Stimulated activated CD8-positive, alpha-beta memory T cell treated with anti-CD3 and anti-CD28 coated beads, Interleukin-15, amount 100 ng/mL, for 48 hours (primary cell): Measurements from ENCODE around the gene OSBPL1A.
"Not testable (repeated sequence)": the region's sequence is repeated elsewhere in the genome, so short reads cannot be mapped to it uniquely, and the experiment has no call there.

Experiments
- DNase-seq, 2 donors: peaks; one replicate each; pipeline ENCODE4 v3.0.0-alpha.2; 2020; ENCODE audit warnings: low read depth in 2 of 2

Gene OSBPL1A

DNA sequence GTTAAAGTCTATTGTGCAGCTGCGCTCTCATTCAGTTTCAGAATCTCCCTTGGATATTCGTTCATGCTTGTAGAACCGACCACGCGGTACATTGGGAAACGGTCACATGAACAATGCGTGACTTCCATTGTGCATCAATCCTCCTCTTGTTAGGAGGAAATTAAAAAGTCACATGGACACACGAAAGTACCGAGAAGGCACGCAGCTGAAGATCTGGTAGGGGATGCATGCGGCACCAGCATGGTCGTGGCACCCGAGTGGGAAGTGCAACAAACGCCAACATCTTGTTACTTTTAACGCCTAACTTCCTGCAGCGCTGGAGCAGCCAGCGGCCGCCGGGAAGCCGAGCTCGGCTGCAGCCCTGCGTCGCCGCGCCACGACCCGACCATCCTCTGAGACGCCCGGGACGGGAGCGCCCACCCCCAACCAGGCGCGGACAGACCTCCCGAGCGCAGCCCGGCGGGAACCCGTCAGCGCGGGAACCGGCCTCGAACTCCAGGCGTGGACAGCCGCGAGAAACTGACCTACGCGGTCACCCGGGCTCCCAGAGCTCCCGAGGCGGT lies 412 bp downstream of the OSBPL1A start:
- DNase-seq: no peak

DNA sequence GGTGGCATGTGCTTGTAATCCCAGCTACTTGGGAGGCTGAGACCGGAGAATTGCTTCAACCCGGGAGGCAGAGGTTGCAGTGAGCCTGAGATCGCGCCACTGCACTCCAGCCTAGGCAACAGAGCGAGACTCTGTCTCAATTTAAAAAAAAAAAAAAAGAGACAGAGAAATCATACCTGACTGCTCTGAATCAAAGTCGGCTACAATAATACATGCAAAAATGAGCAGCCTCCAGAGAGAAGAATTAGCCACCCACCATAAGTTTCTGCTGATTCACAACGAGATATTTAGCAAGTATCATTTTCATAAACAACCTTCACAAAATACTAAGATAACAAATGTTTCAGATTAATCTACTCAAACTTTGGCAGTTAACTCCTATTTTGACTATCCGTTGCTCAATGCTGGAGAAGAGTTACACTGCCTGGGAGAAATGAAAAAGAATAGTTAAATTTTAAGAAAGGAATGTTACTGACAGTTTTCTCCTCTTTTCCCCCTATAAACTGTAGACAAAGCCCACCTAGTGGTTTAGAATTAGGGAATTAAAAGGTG lies 1.5 kb downstream of the OSBPL1A start:
- DNase-seq: no peak

DNA sequence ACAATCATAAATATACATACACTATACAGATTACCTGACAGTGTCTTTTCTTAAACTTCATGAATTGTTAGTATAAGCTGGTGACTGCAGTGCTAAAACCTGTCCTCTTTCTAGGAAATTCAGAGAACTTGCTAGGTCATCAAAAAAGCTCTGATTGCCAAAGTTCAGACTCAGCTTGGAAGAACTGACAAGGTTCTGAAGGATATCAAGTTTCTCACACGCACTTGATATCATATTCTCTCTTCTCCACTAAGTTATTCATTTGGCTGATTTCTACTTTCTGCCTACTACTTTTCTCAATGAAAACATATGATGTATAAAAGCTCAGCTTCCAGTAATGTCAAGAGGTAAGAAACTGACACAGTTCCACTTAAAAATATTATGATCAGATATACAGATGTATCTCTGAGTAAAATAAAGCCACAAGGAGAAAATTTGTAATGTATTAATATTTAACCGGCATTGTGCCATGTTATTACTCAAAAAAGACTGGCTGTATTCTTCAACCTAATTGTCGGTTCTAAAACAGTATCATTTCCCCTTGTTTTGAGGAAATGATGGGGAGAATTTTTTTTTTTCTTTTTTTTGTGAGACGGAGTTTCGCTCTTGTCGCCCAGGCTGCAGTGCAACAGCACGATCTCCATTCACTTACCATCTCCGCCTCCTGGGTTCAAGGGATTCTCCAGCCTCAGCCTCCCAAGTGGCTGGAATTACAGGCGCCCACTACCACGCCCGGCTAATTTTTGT lies 2.4 kb downstream of the OSBPL1A start:
- DNase-seq: no peak

DNA sequence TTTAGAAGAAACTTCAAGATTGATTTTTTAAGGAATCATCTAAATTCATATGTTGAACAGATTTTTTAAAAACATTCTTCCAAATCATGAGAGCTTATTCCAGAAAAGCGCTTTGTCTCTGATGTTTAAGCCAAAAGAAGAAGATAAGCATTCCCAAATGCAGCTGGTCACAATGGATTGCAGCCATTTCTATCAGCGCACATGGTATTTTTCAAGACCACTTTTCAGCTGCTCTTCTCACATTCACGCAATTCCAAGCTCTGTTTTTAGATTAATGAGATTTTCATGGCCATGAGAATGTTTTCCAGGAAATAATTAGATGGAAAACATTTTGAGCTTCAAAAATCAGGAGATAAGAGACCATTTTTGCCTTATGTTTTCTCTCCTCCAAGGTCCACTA lies 8.7 kb downstream of the OSBPL1A start:
- no peak for DNase-seq

DNA sequence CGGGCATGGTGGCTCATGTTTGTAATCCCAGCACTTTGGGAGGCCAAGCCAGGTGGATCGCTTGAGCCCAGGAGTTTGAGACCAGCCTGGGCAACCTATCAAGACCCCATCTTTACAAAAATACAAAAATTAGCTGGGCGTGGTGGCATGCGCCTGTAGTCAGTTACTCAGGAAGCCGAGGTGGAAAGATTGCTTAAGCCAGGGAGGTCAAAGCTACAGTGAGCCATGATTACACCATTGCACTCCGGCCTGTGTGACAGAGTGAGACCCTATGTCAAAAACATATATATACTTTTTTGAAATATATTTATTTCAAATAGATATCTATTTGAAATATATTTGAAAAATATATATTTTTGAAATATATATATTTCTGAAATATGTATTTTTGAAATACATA lies 10.9 kb downstream of the OSBPL1A start:
- no peak for DNase-seq

DNA sequence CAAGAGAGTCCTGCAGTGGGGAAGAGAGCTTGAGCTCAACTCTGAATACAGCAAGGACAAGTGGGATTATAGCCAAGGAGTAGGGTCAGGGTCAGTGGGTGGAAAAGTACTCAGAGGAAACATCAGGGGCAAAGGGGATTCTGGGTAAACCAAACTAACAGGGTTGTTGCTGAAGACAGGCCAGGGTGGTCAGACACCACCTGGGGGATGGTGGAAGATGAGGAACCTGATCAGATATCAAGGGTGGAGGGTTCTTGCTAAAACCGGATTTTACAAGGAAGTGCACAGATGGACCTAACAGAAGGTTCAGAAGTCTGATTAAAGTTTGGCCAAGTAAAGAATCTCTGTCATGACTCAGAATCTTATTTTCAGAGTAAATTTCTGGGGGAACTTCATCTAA lies 16.5 kb downstream of the OSBPL1A start:
- no peak for DNase-seq

DNA sequence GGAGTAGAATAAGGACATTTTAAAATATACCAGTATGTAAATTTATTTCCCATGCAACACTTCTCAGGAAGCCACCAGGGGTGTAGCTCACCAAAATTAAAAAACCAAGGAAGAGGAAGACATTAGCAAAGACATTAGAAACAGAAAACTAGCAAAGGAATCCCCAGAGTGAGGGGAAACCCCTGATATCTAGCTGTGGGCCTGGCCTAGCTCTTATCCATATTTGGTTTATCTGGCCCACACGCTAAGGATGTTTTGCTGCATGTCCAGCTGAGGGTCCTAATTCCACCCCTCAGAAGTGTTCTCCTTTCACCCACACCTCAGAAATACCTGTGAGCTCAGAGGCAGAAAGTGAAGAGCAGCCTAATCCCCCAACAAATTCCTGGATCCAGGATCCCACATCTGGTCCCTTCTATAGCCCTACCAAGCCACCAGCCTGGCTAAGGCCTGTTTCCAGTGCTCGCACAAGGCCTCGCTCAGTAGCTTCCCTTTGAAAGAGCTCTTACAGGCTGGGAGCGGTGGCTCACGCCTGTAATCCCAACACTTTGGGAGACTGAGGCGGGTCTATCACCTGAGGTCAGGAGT lies 17.4 kb downstream of the OSBPL1A start:
- no peak for DNase-seq

DNA sequence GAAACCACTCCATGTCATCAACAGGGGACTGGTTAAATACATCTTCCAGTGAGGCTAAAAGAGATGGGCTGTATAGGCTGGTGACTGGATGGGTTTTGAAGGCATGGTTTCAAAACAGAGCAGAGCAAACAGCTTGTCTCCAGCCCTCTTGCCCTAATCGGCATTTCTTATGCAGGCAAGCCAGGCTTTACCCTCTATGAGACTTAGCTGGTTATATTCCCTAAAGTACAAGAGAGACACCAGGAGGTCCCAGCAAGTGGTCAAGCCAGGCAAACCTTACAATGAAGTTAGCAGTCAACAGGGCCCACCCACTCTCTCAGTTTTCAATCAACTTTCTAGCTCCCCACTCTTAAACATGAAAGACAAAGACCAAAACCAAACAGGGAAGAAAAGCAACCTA lies 19.0 kb downstream of the OSBPL1A start:
- no peak for DNase-seq

DNA sequence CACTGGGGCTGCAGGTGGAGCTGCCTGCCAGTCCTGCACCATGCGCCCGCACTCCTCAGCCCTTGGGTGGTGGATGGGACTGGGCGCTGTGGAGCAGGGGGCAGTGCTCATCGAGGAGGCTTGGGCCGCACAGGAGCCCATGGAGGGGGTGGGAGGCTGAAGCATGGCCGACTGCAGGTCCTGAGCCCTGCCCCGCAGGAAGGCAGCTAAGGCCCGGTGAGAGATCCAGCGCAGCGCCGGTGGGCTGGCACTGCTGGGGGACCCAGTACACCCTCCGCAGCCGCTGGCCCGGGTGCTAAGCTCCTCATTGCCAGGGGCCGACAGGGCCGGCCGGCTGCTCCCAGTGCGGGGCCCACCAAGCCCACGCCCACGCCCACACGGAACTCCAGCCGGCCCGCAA lies 21.1 kb downstream of the OSBPL1A start:
- not testable (repeated sequence) for DNase-seq

DNA sequence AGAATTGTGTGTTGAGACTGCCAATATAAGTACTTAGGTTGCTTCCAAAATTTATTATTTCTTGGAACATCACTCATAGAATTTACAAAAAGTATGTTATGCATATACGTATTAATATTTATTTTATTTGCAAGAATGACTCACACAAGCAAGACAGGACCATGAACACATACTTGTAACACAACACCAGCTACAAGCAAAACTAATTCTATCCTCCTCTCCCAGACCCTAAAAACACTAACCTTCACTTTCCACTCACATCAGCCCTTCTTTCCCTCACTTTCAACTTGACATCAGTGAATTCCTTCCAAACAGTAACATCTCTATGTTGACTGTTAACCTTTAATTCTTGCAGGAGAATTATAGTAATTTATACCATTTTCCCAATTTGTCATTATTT lies 24.3 kb downstream of the OSBPL1A start:
- no peak for DNase-seq

DNA sequence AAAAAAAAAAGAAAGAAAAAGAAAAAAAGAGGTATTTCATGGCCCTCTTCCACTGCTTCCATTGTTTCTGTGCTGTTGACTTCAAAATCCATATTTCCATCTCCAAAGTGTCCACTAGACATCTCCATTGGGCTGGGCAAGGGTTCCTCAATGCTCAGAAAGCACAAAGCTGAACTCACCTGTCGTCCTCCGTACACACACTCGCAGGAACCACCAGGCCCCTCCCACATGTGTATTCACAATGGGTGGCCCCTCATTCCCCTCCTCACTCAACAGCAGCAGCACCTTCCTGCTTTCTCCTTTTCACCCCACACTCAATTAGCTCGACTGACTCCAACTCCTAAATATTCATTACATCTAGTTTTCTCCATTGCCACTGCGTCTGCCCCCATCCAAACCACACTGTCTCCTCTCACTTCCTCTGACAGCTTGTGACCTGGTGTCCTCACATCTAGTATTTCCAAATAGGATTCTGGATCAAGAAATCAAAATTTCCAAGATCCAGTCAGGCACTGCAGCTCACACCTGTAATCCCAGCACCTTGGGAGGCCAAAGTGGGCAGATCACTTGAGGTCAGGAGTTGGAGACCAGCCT lies 25.2 kb downstream of the OSBPL1A start:
- DNase-seq: no peak

DNA sequence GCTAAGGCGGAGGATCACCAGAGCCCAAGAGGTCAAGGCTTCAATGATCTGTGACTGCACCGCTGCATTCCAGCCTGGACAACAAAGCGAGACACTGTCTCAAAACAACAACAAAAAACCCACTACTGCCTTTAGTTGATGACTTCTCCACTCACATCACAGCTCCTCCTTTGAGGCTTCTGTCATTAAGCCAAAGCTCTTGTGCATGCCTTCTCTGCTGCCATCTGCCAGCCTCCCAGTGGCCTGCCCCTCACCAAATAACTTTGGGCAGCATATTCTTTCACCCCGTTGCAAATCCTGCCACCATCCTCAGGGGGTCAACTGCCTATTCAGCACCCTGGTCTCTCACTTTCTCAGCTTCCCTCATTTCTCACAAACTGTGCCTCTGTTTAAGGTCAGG lies 27.5 kb downstream of the OSBPL1A start:
- no peak for DNase-seq

DNA sequence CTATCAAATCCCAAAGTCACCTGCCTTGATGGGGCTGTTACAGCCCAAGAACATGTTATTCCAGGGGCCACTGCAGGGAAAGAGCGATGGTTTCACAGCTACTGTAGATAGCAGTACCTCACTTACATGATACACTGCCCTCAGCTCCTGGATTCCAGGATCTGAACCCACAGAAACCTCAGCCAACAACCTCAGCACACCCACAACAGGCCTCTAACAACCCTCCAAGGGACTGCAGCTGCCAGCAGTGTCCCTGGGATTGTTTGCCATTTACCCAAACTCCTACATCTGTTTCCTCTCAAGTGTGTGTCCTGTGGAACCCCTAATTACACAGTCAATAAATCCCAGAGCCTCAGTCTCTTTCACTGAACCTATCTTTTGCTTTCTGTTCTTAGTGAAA lies 28.2 kb downstream of the OSBPL1A start:
- DNase-seq: peak in 1 of 2 donors; percentile 45

DNA sequence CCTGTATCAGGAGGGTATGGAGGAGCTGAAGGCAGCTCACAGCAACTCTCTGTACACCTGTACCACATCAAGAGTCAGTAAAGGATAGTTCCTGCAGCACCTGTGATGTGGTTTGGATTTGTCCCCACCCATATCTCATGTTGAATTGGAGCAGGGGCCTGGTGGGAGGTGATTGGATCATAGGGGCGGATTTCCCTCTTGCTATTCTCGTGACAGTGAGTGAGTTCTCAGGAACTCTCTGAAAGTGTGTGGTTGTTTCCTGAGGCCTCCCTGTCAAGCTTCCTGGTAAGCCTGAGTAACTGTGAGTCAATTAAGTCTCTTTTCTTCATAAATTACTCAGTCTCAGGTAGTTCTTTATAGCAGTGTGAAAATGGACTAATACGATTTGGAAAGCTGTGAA lies 28.9 kb downstream of the OSBPL1A start:
- DNase-seq: peak; percentile 23 to 60

DNA sequence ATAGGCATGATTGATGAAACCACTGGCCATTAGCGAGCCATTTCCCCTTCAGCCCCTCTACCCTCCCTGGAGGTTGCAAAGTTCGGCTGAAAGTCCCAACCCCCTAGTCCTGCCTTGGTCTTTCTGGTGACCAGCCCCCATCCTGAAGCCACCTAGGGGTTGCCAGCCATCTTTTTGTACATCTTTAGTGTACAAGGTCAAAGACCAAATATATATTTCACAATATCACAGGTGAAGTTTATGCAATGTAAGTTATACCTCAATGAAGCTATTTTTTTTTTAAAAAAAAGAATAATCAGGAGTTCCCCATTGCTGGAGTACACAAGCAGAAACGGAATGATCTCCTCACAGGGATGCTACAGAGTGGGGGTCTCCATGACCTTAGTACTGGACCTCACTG lies 31.3 kb downstream of the OSBPL1A start:
- no peak for DNase-seq

DNA sequence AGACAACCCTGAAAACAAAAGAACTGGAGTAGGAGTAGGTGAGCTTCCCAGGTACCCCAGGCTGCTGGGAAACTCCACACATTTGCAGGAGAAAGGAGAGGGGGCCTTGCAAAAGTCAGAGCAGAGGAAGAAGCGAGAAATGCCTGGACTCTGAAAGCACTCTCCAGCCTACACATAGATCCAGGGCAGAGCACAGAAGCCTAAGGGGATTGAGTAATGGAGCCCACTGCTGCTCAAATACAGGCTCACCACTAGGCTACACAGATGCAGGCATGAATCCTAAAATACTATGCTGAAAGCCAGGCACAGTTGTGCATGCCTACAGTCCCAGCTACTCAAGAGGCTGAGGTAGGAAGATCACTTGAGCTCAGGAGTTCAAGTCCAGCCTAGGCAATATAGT lies 33.4 kb downstream of the OSBPL1A start:
- no peak for DNase-seq

DNA sequence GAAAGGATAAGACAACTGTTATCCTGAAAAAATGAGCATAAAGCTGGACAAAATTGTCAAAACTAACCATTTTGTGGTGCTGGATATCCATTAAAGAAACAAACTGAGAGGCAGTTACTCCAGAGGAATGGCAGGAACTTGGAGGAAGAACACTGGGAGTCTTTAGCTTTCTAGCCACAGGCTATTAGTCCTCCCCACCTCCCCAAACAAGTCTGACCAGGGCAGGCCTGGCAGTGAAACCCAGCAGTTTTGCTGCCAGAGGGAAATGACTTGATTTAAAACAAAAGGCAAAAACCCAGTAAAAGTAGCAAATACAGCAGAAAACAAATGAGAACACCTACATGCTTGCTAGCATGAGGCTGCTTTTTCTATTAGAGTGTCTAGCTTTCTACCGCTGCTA lies 34.9 kb downstream of the OSBPL1A start:
- DNase-seq: no peak

DNA sequence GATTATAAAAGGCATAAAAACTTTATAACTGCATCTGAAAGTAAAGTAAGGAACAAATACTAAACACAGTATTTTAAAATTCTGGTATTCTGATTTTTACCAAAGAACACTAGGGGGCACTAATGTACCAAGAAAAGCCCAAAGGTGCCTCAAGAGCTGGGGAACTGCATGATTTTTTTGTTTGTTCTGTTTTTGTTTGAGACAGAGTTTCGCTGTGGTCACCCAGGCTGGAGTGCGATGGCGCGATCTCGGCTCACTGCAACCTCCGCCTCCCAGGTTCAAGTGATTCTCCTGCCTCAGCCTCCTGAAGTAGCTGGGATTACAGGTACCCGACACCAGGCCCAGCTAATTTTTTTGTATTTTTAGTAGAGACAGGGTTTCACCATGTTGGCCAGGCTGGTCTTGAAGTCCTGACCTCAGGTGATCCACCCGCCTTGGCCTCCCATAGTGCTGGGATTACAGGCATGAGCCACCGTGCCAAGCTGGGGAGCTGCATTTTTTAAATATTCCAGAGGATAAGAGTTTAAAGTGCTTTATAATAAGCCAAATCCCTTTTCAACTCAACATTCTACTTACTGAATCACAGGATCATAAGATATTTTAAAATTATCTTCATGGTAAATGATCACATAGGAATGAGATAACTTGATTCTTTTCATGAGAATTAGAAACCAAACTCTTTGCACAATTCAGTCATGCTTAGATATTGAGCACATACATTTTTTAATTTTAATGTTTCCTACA lies 37.7 kb downstream of the OSBPL1A start:
- DNase-seq: not testable (repeated sequence)

DNA sequence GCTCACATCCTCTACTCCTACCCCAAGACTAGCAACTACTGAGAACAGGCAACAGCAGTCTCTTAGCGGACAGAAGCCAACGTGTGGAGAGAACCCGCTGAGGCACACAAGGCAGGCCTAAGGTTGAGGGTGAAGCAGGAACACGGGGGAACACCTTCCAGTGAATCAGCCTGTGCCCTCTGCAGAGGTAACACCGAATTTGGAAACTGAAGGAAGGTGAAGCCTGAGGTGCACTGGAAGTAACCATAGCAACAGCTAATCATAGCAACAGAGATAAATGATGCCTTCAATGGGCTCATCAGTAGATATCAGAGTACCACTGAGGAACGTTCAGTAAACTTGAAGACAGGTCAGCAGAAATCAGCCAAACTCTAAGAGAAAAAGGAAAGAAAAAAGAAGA lies 43.3 kb downstream of the OSBPL1A start:
- DNase-seq: no peak

DNA sequence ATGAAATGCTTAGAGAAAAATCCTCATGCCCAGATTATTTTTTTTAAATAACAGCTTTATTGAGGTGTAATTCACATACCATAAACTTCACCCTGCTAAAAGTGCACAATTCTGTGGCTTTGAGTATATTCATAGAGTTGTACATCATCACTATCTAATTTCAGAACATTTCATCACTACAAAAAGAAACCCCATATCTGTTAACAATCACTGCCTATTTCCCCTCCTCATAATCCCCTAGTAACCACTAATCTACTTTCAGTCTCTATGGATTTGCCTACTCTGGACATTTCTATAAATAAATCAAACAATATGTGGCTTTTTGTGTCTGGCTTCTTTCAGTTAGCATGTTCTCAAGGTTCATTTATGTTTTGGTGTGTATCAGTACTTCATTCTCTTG lies 51.4 kb downstream of the OSBPL1A start:
- DNase-seq: no peak

DNA sequence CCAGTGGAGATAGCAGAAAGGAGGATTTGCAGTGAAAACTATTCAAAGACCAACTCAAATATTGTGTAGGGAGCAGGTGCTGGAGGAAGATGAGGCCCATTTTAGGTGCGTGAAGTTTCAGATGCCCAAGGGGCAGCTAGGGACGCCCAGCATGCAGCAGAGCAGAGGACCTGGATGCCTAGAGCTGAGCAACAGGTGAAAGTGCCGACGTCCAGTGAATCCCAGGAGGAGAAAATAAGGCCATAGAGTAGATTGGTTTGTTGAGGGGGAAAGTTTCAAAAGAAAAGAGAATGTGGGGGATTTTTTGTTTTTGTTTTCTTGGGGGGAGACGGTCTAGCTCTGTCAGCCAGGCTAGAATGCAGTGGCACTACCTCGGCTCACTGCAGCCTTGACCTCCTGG lies 53.1 kb downstream of the OSBPL1A start:
- no peak for DNase-seq

DNA sequence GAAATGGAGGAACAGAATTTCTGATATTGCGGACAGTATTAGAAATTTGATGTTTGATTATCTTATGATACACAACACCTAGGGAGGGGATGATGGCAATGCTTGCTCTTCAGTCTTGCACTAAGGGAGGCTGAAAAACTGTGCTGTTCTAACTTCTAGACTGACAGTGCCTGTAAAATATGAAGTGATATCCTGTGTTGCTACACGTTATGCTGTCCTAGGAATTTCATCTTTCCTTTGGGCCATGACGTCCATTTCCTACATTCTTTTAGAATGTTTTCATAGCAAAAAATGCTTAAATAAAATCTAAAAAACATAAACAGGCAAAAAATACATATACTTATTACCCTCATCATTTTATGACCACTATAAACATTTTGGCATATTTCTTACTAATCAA lies 55.3 kb downstream of the OSBPL1A start:
- DNase-seq: no peak
